ENCODE results near the gene ZNF300.

- TF ChIP-seq POLR2A (IDR thresholded peaks at IDR 0.05; ENCODE audit: low read depth, low read length) (no peak), TAF1 (IDR thresholded peaks at IDR 0.05; ENCODE audit: borderline replicate concordance, low read depth, low read length) (no peak)
These were observed 58.0 kb downstream of the ZNF300 start for GRCh38 chr5:150846654-150847333.

Data from GM12892 (cell line).